ENCODE results near the gene RHBDD1.

Gene RHBDD1

GRCh38 chr2:226825056-226825455, 10.8 kb upstream of the RHBDD1 start:
- TF ChIP-seq CTCF (IDR thresholded peaks at IDR 0.05; ENCODE audit: borderline replicate concordance, insufficient read depth, low read depth, low read length): no peak
- H3K4me3 ChIP-seq (ENCODE audit: low read depth, low read length): no peak overlapping the region

- TF ChIP-seq CTCF (IDR thresholded peaks at IDR 0.05; ENCODE audit: borderline replicate concordance, insufficient read depth, low read depth, low read length): no peak
- H3K4me3 ChIP-seq (ENCODE audit: low read depth, low read length): no peak overlapping the region
Measured at GRCh38 chr2:226828191-226828590, 7.7 kb upstream of the RHBDD1 start.

- no peak overlapping the region for H3K4me3 ChIP-seq (ENCODE audit: low read depth, low read length)
- no peak for TF ChIP-seq CTCF (IDR thresholded peaks at IDR 0.05; ENCODE audit: borderline replicate concordance, insufficient read depth, low read depth, low read length)
Measured at GRCh38 chr2:226829721-226830631, 5.9 kb upstream of the RHBDD1 start.

GRCh38 chr2:226831266-226831665, 4.6 kb upstream of the RHBDD1 start:
- no peak overlapping the region for H3K4me3 ChIP-seq (ENCODE audit: low read depth, low read length)
- TF ChIP-seq CTCF (IDR thresholded peaks at IDR 0.05; ENCODE audit: borderline replicate concordance, insufficient read depth, low read depth, low read length): no peak

- no peak overlapping the region for H3K4me3 ChIP-seq (ENCODE audit: low read depth, low read length)
- TF ChIP-seq CTCF (IDR thresholded peaks at IDR 0.05; ENCODE audit: borderline replicate concordance, insufficient read depth, low read depth, low read length): no peak
Measured at GRCh38 chr2:226832061-226832460, 3.8 kb upstream of the RHBDD1 start.

- H3K4me3 ChIP-seq (ENCODE audit: low read depth, low read length): peak overlapping the region; percentile 88
Measured at GRCh38 chr2:226834880-226835279, 974 bp upstream of the RHBDD1 start.

GRCh38 chr2:226835420-226835795, 446 bp upstream of the RHBDD1 start:
- TF ChIP-seq CTCF (IDR thresholded peaks at IDR 0.05; ENCODE audit: borderline replicate concordance, insufficient read depth, low read depth, low read length): no peak
- peak overlapping the region; percentile 88 for H3K4me3 ChIP-seq (ENCODE audit: low read depth, low read length)

All from GM12875 (cell line).